ENCODE measurements around the gene REXO1.
A peak's percentile ranks its signal among the peaks of the same experiment; 100 is the strongest.
"Not testable (repeated sequence)": the region's sequence is repeated elsewhere in the genome, so short reads cannot be mapped to it uniquely, and the experiment has no call there.

REXO1 gene

GRCh38 chr19:1812426-1813191, 35.7 kb downstream of the REXO1 start:
- DNase-seq: peak; percentile 94

DNA sequence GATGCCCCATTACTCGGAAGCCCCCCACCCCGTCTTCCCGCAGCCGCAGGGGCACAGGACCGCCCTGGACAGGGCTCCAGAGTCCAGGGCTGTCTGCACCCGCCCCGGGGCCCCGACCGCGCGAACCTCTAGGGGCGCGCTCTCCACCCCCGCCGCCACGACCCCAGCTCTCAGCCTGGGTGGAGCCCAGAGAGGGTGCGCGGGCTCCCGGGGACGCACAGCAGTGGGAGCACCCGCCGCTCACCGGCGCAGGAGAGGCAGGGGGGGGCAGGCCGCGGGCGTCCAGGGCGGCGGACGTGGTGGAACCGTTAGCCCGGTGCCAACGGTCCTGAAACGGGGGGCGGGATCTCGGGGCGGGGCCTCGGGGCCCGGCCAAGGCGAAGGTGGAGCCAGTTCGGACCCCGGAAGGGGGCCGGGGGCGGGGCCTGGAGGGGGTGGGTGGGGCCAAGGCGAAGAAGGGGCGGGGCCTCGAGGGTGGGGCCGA, 36.3 kb downstream of the REXO1 start, which contains the start of gene ATP8B3:
ATP8B3 (minus strand) TSS at position 335 of the 484 bp plus-strand sequence. CDS start 540 bp downstream, outside the sequence.
- DNase-seq: no peak

DNA sequence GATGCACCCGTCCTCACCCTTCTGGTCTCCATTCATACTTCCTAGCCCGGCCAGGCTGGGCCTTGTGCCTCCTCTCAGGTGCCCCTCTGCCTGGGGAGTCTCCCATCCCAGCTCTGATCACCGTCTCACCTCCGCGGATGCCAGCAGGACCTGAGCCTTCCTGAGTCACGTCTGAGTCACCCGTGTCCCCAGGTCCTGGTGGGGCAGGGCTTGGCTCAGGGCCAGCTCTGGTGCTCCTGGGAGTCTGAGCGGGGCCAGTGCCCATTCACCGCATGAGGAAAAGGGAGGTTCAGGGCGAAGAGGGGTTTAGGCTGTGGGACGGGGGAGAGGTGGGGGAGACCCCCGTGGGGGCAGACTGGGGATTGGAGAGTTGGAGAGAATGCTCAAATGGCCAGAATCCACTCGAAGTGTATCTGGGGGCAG, 36.8 kb downstream of the REXO1 start:
- no peak for DNase-seq

DNA sequence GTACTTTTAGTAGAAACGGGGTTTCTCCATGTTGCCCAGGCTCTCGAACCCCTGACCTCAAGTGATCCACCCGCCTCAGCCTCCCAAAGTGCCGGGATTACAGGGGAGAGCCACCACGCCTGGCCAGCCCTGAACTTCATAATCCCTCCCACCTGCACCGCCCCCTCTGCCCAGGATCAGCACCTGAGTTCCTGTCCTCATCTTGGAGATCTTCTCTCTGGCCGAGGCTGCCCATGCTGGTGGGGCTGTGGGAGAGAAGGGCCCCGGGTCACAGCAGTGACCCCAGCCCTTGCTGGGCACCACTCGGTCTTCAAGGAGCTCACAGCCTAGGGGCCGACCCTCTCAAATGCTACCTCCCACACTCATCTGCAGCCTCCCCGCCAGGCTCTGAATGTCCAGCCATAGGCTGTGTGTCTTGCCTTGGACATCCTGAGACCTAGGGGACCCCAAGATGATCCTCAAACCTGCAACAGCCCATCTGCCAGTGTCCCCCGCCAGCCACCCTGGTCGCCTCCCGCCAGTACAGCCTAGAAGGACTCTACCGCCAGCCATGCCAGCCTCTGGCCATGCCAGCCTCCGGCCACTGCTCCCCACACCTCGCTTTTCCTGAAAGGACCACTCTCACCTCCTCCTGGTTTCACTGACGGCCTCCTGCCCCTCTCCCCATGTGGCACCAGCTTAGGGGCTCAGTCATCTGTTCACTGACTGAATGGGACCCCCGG, 37.7 kb downstream of the REXO1 start:
- no peak for DNase-seq

- DNase-seq: no peak
Observed at GRCh38 chr19:1809678-1810077, 38.6 kb downstream of the REXO1 start.

DNA sequence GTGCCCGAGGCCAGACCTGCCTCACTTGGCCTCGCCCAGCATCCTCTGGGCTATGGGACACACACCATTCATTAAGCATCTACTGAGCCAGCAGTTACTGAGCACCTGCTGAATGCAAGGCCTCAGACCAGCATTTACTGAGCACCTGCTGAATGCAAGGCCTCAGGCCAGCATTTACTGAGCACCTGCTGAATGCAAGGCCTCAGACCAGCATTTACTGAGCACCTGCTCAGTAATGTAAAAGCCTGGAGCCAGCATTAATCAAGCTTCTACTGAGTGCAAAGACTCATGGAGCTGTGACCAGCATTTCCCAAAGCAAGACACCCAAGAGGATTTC, 39.9 kb downstream of the REXO1 start:
- no peak for DNase-seq

- DNase-seq: no peak
Observed at GRCh38 chr19:1807695-1808394, 40.4 kb downstream of the REXO1 start.

DNA sequence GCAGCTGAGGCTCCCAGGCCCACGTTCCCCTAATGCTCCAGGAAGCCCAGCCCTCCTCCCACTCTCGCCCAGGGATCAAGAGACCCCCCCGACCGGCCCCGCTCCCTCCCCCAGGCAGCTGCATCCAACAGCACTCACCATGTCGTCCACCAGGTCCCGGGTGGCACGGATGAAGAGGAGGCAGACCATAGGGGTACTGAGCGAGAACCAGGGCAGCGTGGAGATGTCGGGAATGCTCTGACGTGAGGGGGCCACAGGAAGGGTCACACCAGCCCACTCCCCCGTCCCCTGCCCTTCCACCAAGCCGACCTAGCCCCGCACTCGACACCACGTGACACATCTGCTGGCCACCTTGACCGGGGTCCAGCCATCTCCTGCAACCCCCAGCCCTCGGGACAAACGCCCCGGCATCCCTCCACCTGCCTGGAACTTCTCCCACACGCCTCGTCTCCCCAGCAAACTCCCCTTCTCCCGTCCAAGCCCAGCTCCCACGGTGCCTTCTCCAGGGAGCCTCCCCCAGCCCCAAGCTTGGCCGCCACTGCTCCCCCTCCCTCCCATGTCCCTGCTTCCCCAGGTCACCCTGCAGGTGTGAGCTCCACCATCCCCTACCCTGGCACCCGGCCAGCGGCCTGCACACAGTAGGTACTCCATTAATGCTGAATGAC, 41.1 kb downstream of the REXO1 start:
- no peak for DNase-seq

- DNase-seq: no peak
Observed at GRCh38 chr19:1806184-1807029, 41.9 kb downstream of the REXO1 start.

GRCh38 chr19:1805401-1806183, 42.7 kb downstream of the REXO1 start:
- DNase-seq: no peak

DNA sequence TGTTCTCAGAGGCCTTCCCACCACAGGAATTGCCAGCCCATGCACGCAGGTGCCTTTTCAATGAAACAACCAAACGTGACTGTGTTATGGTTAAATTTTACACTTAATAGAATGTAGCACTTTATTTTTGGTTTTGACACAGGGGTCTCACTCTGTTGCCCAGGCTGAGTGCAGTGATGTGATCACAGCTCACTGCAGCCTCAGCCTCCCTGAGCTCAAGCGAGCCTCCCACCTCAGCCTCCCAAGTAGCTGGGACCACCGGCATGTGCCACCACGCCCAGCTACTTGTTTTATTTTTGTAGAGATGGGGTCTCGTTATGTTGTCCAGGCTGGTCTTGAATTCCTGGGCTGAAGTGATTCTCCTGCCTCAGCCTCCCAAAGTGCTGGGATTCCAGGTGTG, 43.4 kb downstream of the REXO1 start:
- no peak for DNase-seq

GRCh38 chr19:1799695-1800342, 48.5 kb downstream of the REXO1 start:
- DNase-seq: peak; percentile 31

- DNase-seq: not testable (repeated sequence)
Observed at GRCh38 chr19:1797313-1797712, 51.0 kb downstream of the REXO1 start.

DNA sequence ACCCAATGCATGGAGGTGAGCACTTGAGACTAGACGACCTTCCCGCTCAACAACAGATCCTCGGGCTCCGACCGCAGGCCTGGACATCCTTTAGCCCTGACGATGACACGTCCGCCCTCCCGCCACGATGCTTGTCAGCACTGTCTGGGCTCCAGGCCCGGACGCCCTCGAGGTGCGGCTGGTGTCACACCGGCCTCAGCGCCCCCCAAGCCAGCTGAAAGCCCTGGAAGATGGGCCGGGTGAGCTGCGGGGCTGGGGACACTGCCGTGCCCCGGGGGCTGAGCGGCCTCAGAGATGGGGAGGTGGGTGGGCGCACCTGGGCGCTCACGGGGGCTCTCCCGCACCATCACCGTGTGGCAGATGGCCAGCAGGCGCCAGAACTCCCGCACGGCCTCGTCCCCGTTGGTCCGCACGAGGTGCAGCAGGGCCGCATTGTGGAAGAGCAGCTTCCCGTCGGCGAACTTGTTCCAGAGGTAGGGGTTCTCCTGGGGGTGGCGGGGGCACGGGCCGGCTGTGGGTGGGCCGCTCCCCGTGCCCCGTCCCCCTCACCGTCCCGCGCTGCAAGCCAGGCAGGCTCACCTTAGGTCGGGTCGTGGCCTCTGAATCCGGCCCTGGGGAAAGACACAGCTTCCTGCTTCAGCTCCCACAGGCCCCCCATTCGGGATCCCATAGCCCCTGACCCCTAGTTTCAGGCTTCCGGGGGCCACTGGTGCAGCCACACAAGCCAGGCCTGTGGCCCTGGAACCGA, 51.7 kb downstream of the REXO1 start:
- no peak for DNase-seq

- DNase-seq: no peak
Observed at GRCh38 chr19:1794424-1795172, 53.7 kb downstream of the REXO1 start.

- no peak for DNase-seq
Observed at GRCh38 chr19:1791879-1792278, 56.4 kb downstream of the REXO1 start.

DNA sequence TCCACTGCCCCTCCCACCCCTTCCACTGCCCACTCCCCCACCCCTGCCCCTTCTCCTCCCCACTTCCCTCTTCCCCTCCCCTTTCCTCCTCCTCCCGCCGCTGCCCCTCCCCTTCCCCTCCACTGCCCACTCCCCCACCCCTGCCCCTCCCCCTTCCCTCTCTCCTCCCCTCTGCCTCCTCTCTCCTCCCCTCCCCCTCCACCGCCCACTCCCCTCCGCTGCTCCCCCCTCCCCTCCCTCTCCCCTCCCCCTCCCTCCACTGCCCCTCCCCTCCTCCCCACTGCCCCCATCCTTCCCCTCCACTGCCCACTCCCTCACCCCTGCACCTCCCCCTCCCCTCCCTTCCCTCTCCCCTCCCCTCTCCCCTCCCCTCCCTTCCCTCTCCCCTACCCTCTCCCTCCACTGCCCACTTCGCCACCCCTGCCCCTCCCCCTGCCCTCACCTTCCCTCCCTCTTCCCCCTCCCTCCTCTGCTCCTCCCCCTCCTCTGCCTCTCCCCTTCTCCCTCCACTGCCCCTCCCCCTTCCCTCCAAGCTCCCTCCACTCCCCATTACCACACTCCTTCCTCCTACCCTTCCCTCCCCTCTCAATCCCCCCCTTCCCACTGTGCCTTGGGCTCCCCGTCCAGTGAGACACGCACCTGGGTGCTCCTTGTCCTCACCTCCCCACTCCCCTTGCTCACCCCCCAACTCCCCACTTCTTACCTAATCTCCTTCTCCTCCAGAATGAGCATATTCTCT, 58.1 kb downstream of the REXO1 start:
- DNase-seq: no peak

DNA sequence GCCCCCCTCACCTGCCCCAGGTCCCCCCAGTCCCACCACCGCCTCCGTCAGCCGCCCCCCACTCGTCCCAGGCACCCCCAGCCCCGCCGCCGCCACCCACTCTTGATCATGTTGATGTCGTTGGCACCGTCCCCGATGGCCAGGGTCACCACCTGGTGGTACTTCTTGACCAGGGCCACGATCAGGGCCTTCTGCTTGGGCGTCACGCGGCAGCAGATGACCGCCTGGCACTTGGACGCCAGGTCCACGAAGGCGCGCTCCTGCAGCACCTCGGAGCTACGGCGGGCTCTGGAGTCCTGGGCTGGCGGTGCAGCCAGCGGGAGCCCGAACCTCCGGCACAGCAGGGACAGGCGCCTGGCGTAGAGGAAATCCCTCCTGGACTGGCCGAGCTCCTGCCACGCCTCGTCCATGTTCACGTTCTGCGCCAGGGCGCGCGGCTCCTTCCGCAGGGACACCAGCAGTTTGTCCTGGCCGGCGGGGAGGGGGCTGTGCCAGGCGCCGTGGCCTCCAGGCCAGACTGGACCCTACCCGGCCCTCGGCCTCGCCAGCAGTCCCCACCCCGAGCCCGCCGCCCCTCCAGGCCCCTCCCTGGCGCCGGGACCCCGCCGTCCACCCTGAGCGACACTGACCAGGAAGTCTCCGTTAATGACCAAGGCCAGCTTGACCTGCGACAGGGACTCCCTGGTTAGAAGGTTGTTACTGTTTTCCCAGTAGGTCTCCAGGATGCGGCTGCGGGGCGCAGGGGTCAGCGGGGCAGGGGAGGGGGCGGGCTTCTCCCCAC, 58.8 kb downstream of the REXO1 start:
- DNase-seq: no peak

Data from NCI-H1105 (cell line).